ENCODE data around the gene SKIDA1.

- TF ChIP-seq CTCF (IDR thresholded peaks at IDR 0.05; ENCODE audit: insufficient read depth, low read length) (no peak), POLR2AphosphoS5 (IDR thresholded peaks at IDR 0.05; ENCODE audit: low read depth) (no peak)
These were observed 12.1 kb downstream of the SKIDA1 start for GRCh38 chr10:21513405-21513788.
